Activated T-cell treated with anti-CD3 and anti-CD28 coated beads, Interleukin-2, amount 50 U/mL, for 72 hours (primary cell): ENCODE results near the gene ABCB10. TPM values are rescaled to one million over a fixed set of nuclear protein-coding genes. Genes with fewer than 3 reads are reported as not detected.
A peak's percentile ranks its signal among the peaks of the same experiment; 100 is the strongest.
"Not testable (repeated sequence)": the region's sequence is repeated elsewhere in the genome, so short reads cannot be mapped to it uniquely, and the experiment has no call there.

Experiments used
- ATAC-seq, 2 donors: fragments of 150-1000 bp; cut with Tn5 transposase; replicated peaks in 1 of 2; 2 replicates each; pipeline ENCODE4 v1.10.0; 2021; ENCODE audit warnings: moderate library complexity in 2 of 2, mild to moderate bottlenecking in 1 of 2
- DNase-seq, 2 donors: peaks; one replicate each; pipeline ENCODE4 v3.0.0; 2021 to 2022; ENCODE audit warnings: mixed read lengths in 1 of 2
- H3K27ac Mint-ChIP-seq: one replicate; pipeline ENCODE4 v1.8.0; 2022; ENCODE audit warnings: mild to moderate bottlenecking, moderate library complexity, mixed read lengths
- H3K27me3 Mint-ChIP-seq: one replicate; pipeline ENCODE4 v1.8.0; 2022; ENCODE audit warnings: low read depth, mixed read lengths
- H3K36me3 Mint-ChIP-seq, 2 donors: one replicate each; pipeline ENCODE4 v1.8.0; 2022; ENCODE audit warnings: mixed read lengths in 2 of 2, mild to moderate bottlenecking in 1 of 2; ENCODE audit not compliant: insufficient read depth in 2 of 2
- H3K4me1 Mint-ChIP-seq: one replicate; pipeline ENCODE4 v1.8.0; 2022; ENCODE audit warnings: low read depth, mixed read lengths
- H3K4me3 Mint-ChIP-seq, 2 donors: one replicate each; pipeline ENCODE4 v1.8.0; 2022; ENCODE audit warnings: mild to moderate bottlenecking in 2 of 2, mixed read lengths in 2 of 2, moderate library complexity in 2 of 2
- H3K9me3 Mint-ChIP-seq, 2 donors: one replicate each; pipeline ENCODE4 v1.8.0; 2022; ENCODE audit warnings: mixed read lengths in 2 of 2
- total RNA-seq, 2 donors: library from RNA; stranded (reverse); gene quantifications; one replicate each; pipeline ENCODE4 v1.2.3, GENCODE V29; 2022

Gene ABCB10
- 10 to 100 TPM; 25.7 to 32.0 TPM for total RNA-seq

DNA sequence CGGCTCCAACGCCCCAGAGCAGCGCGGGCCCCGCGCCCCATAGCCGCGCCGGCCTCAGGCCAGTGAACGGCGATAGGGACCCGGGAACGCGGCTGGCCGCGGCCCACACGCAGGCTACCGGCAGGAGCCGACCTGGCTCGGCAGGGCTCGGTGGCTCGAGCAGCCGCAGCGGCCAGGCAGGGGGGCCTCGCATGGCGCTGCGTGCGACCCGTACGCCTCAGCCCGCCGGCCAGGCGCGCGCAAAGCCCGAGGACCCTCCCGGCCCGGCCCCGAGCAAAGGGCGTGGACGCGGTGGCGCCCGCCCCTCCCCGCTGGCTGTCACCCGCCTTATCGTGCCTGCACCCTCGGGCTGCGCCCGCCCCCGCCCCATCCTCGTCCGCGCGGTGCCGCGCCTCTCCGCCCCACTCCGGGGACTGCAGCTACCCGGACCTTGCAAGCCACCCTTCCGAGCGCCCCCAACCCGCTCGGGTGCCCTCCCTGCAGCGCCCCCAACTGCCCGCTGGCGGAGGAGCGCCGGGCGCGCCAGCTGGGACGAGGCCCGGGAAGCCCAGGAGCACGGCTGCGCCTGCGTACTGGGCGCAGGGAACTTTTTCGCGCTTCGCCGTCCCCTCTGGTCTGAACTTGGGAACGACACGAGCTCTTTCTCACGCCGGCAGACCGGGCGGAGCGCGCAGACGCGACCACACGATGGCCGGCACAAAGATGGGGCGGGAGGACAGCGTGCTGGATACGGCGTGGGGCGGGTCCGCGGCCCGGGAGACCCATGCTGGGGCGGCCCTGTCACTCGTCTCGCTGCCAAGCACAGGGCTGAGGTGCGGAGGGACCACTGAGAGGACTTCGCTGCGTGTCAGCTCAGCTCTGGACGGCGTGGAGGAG, at the start of gene ABCB10:
ABCB10 (minus strand) TSS at position 248 of the 876 bp plus-strand sequence; CDS start at position 193, 55 bp downstream.
- peak within 1 kb of the TSS; percentile 94 to 97 for H3K4me3 Mint-ChIP-seq

DNA sequence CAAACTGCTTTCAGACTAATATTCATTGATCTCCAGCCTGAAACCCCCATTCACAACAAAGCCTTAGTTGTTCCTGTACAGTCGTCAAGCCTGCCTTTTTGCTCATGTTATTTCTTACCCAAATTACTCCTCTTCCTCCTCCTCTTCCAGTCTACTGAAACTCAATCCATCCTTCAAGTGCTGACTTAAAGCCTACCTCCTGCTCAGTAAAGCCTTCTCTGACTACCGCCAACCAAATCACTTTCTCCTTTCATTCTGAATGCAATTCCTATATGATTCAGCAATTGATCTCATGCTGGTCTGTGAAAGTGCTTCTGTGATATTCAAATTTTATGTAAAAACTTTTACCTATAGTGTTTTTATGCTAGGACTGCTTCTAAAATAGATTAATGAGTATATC, 48.9 kb upstream of the ABCB10 start:
- ATAC-seq (peak; percentile 63 to 79), DNase-seq (no peak)
- Mint-ChIP-seq H3K4me3 (no peak overlapping the region), H3K27ac (no peak overlapping the region), H3K9me3 (no peaks in the 10 kb centered on the region), H3K36me3 (peaks cover 7 to 25% of the 10 kb centered on the region in 2 donors), H3K4me1 (no peaks in the 10 kb centered on the region), H3K27me3 (no peaks in the 10 kb centered on the region)

More for the DNA sequence above, at the start of gene ABCB10:
- Mint-ChIP-seq H3K4me1 (peaks cover 43% of the 10 kb centered on the region), H3K9me3 (no peaks in the 10 kb centered on the region), H3K27me3 (no peaks in the 10 kb centered on the region), H3K36me3 (peaks cover 0 to 2% of the 10 kb centered on the region in 2 donors), H3K27ac (peak within 1 kb of the TSS; percentile 80)
- peak; percentile 92 for DNase-seq
- ATAC-seq: peak; percentile 84 to 90

DNA sequence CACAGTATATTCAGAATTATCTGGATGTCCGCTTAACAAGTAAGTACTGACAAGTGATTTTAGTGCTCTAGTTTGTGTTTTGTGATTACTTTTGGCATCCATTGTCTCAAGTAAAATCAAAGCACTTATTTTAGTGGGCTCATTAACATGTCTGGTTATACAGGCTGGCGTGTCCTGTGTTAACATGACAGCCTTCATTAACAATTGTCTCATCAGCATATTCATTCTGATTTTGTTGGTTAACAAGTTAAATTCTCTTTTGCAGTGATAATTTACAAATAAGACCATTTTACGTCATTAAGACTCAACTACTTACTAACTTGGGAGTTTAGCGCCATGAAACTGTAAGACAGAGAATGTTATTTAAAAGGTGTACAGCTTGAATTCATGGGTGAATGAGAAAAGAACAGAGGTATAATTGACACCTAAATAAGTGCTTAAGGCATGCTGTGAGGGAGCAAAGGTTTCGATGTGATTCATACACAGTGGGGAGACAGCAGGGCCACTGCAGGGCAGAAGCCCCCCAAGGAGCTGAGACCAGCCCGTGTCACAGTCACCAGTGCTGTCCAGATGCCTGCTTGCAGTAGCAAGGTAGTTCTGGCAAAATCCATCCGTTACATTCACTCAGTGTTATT, 45.0 kb upstream of the ABCB10 start:
- H3K27me3 Mint-ChIP-seq: no peaks in the 10 kb centered on the region
- no peak overlapping the region for H3K4me3 Mint-ChIP-seq
- ATAC-seq (no peak), DNase-seq (no peak)
- H3K9me3 Mint-ChIP-seq: no peaks in the 10 kb centered on the region
- peaks cover 7% of the 10 kb centered on the region for H3K4me1 Mint-ChIP-seq
- H3K27ac Mint-ChIP-seq: no peak overlapping the region
- H3K36me3 Mint-ChIP-seq: peaks cover 12 to 35% of the 10 kb centered on the region in 2 donors

DNA sequence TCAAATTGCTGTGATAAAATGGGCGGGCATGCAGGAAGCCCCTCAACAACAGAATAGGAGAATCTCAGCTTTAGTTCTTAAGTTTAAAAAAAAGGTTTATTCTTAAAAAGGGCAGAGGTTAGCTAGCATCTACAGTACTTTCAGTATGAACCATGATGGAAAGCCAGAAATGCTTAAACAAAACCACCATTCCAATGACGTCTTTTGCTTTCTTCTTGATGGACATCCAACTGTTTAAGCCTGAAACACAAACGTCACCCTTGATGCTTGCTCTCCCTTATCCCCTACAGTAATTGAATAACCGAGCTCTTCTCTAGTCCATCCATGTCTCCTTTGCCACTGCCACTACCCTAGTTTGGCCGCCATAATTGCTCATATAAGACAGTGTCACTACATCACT, 41.7 kb upstream of the ABCB10 start:
- H3K27ac Mint-ChIP-seq: peak overlapping the region; percentile 16
- H3K27me3 Mint-ChIP-seq: no peaks in the 10 kb centered on the region
- ATAC-seq: peak in 1 of 2 donors; percentile 68
- peaks cover 22% of the 10 kb centered on the region for H3K4me1 Mint-ChIP-seq
- no peak for DNase-seq
- H3K36me3 Mint-ChIP-seq: peaks cover 5 to 25% of the 10 kb centered on the region in 2 donors
- no peaks in the 10 kb centered on the region for H3K9me3 Mint-ChIP-seq
- no peak overlapping the region for H3K4me3 Mint-ChIP-seq

DNA sequence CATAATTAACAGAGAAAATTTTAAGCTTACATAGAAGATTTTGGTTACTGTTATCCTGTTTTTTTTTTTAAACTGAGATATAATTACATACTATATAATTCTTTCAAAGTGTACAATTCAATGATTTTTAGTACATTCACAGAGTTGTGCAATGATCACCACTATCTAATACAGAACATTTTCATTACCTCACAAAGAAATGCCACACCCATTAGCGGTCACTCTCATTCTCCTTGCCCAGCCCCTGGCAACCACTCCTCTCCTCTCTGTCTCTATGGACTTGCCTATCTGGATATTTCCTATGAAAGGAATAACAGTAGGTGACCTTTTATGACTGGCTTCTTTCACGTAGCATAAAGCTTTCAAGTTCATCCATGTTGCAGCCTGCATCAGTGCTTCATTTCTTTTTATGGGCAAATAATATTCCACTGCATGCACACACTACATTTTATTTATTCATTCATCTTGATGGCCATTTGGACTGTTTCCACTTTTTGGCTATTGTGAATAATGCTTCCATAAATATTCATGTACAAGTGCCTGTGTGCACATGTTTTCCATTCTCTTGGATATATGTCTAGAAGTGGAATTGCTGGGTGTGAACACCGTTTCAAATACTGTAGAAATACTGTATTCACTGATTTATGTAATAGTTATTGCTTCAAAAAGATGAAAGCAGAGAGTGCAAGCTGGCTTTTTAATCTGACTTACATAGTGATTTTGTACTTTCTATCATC, 40.9 kb upstream of the ABCB10 start:
- no peak for ATAC-seq
- Mint-ChIP-seq H3K9me3 (no peaks in the 10 kb centered on the region), H3K27ac (no peak overlapping the region)

DNA sequence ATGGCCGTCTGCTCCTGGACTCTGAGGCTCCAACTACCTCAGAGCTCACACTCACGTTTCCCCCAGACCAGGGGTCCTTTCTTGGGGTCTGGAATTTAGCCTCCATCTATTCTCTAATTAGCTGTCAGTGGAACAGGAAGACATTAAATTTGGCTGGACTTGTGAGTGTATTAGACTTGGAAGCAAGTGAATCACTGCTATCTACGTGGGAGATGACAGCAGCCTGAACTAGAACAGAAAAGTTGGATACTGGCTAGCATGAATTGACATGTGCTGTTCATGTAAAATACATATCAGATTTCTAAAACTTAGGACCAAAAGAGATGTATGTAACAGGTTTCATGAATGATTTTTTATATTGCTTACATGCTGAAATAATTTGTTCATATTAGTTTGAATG, 39.4 kb upstream of the ABCB10 start:
- Mint-ChIP-seq H3K9me3 (no peaks in the 10 kb centered on the region), H3K36me3 (peaks cover 7 to 31% of the 10 kb centered on the region in 2 donors), H3K27me3 (no peaks in the 10 kb centered on the region), H3K4me1 (peaks cover 22% of the 10 kb centered on the region), H3K4me3 (no peak overlapping the region), H3K27ac (no peak overlapping the region)
- DNase-seq: no peak
- no peak for ATAC-seq

More for the DNA sequence above, 40.9 kb upstream of the ABCB10 start:
- Mint-ChIP-seq H3K27me3 (no peaks in the 10 kb centered on the region), H3K36me3 (peaks cover 5 to 25% of the 10 kb centered on the region in 2 donors), H3K4me3 (no peak overlapping the region), H3K4me1 (peaks cover 22% of the 10 kb centered on the region)
- no peak for DNase-seq

DNA sequence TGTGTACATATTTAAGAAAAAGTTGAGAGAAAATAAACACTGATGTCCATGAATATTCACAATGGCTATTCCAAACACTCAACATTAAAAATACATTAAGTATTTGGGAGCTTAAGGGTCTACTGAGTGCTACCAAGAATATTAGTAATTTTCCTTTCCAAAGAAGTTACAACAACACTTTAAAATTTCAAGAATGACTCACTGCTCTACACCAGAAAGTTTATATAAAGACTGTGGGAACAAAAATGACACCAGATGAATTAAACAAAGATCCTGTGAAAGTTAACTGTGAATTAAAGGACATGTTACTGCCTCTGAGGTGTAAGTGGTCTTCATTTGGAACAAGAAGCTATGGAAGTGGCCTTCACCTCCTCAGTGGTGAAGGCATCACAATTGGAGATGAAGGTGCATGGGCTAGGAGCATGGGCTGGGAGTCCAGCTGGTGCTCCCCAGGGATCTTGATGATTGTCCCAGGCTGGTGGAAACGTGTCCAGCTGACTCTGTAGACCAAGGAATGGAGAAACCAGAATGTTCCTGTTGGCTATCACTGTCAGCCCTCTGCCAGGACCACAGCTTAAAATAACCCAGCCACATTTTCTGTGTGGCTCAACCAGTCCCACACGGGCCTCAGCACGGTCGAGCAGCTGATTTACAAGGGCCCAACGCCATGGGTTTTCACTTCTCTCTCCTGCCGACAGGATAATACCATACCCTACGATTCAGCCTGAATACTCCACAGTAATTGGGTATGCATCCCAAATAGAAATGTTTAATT, 38.6 kb upstream of the ABCB10 start:
- H3K4me1 Mint-ChIP-seq: peaks cover 22% of the 10 kb centered on the region

DNA sequence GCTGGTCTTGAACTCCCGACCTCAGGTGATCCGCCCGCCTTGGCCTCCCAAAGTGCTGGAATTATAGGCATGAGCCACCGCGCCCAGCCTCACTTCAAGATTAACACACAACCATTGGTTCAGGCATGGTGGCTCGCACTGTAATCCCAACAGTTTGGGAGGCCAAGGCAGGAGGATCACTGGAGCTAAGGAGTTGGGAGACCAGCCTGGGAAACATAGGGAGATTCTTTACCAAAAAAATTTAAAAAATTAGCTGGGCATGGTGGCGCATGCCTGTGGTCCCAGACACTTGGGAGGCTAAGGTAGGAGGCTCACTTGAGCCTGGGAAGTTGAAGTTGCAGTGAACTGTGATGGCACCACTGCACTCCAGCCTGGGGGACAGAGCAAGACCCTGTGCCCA, 37.4 kb upstream of the ABCB10 start:
- H3K27ac Mint-ChIP-seq, ATAC-seq, H3K9me3 Mint-ChIP-seq, H3K4me3 Mint-ChIP-seq, DNase-seq, H3K27me3 Mint-ChIP-seq: not testable (repeated sequence)
- Mint-ChIP-seq H3K4me1 (peaks cover 22% of the 10 kb centered on the region), H3K36me3 (peaks cover 5 to 18% of the 10 kb centered on the region in 2 donors)

More for the DNA sequence above, 38.6 kb upstream of the ABCB10 start:
- ATAC-seq: no peak
- no peaks in the 10 kb centered on the region for H3K9me3 Mint-ChIP-seq
- peaks cover 7 to 26% of the 10 kb centered on the region in 2 donors for H3K36me3 Mint-ChIP-seq
- H3K27ac Mint-ChIP-seq: peak overlapping the region; percentile 72
- H3K4me3 Mint-ChIP-seq: peak overlapping the region in 1 of 2 donors; percentile 18
- no peaks in the 10 kb centered on the region for H3K27me3 Mint-ChIP-seq
- DNase-seq: no peak

DNA sequence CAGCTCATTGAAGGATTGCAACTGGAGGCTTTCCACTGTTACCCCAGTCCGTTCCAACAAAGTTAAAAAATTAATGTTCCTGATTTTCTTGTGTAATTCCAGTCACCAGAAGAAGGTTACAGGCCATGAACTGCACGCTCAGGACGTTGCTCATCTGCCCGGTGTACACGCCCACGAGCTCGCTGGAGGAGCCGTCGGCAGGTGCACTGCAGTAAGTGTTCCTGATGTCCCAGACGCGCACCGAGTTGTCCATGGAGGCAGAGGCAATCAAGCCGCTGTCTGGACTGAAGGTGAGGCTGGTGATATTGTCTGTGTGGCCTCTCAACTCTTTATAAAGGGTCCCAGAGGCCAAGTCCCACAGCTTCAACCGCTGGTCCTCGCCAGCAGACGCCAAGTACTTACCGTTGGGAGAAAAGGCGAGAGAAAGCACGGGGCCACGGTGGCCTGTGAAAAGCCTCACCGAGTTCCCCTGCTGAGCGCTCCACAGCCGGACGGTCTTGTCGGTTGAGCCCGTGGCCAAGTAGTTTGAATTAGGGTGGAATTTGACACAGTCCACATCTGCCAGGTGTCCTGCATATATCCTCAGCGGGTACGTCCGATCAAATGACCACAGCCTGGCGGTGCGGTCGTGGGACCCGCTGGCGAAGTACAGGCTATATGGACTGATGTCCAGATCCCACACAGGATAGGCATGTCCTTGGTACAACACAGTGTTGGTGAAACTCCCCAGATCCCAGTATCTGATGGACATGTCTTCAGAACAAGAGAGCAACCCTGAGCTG, 35.9 kb upstream of the ABCB10 start:
- no peak for ATAC-seq
- no peak for DNase-seq
- peaks cover 2 to 12% of the 10 kb centered on the region in 2 donors for H3K36me3 Mint-ChIP-seq
- no peak overlapping the region for H3K27ac Mint-ChIP-seq
- no peaks in the 10 kb centered on the region for H3K27me3 Mint-ChIP-seq
- H3K4me3 Mint-ChIP-seq: no peak overlapping the region
- no peaks in the 10 kb centered on the region for H3K9me3 Mint-ChIP-seq
- peaks cover 16% of the 10 kb centered on the region for H3K4me1 Mint-ChIP-seq

DNA sequence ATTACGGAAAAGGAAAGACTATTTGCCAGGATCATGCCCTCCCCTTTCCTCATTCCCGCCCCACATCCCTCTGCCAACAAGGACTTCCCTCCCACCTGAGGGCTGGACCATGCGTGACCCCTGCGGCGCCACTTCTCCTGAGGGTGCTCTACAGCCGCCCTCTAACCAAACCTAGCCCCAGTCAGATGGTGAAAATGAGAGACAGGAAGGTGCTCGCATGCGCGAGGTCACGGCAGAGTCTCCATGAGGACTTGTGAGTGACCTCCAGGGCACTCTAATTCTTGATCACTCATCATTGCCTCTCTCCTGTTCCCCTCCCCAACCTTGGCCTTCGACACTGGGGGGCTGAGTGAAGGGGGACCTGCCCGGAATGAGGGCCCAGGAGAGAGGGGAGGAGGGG, 35.3 kb upstream of the ABCB10 start:
- H3K4me3 Mint-ChIP-seq: no peak overlapping the region
- no peak overlapping the region for H3K27ac Mint-ChIP-seq
- no peaks in the 10 kb centered on the region for H3K27me3 Mint-ChIP-seq
- DNase-seq (no peak), ATAC-seq (no peak)
- no peaks in the 10 kb centered on the region for H3K9me3 Mint-ChIP-seq
- peaks cover 2 to 10% of the 10 kb centered on the region in 2 donors for H3K36me3 Mint-ChIP-seq
- peaks cover 16% of the 10 kb centered on the region for H3K4me1 Mint-ChIP-seq

DNA sequence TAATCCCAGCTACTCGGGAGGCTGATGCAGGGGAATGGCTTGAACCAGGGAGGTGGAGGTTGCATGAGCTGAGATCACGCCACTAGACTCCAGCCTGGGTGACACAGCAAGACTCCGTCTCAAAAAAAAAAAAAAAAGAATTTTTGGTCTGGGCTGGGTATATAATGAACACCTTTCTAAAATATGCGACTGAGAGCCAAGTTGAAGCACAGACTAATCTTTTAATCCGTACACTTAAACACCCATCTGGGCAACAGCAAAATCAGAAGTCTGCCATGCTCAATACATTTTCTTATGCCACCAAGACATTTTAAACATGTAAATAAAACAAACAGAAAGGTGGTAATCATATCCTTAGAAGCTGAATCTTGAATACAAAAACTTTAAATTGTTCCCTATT, 31.6 kb upstream of the ABCB10 start:
- no peaks in the 10 kb centered on the region for H3K9me3 Mint-ChIP-seq
- H3K36me3 Mint-ChIP-seq: peaks cover 2 to 7% of the 10 kb centered on the region in 2 donors
- H3K27me3 Mint-ChIP-seq: no peaks in the 10 kb centered on the region
- no peak overlapping the region for H3K27ac Mint-ChIP-seq
- H3K4me3 Mint-ChIP-seq: no peak overlapping the region
- ATAC-seq: no peak
- DNase-seq: no peak
- no peaks in the 10 kb centered on the region for H3K4me1 Mint-ChIP-seq

DNA sequence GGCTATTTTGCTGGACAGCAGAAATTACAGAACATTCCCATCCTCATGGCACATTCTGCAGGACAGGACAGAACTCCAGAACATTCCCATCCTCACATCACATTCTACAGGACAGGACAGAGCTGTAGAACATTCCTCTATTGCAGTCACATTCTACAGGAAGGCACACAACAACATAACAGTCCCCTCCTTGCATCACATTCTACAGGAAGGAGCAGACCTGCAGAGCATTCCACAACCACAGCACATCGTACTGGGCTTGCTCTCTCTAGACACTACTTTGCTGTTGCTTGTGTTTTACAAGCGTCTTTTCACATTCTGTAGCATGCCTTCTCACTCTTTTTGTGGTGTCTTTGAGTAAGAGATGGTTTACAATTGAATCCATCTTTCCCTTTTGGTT, 26.8 kb upstream of the ABCB10 start:
- no peak overlapping the region for H3K4me3 Mint-ChIP-seq
- no peaks in the 10 kb centered on the region for H3K36me3 Mint-ChIP-seq
- H3K27me3 Mint-ChIP-seq: no peaks in the 10 kb centered on the region
- no peaks in the 10 kb centered on the region for H3K9me3 Mint-ChIP-seq
- ATAC-seq: no peak
- DNase-seq: no peak
- no peaks in the 10 kb centered on the region for H3K4me1 Mint-ChIP-seq
- no peak overlapping the region for H3K27ac Mint-ChIP-seq
